Ureter (tissue), 1 donor: ENCODE results near the gene ZNF878. TPM values are rescaled to one million over a fixed set of nuclear protein-coding genes. Genes with fewer than 3 reads are reported as not detected.
"Not testable (repeated sequence)": the region's sequence is repeated elsewhere in the genome, so short reads cannot be mapped to it uniquely, and the experiment has no call there.

ENCODE experiments used
- DNase-seq: peaks from one replicate; pipeline ENCODE4 v3.0.0-alpha.2; 2020; ENCODE audit warnings: low spot score
- total RNA-seq: library from RNA; stranded (reverse); gene quantifications from one replicate; pipeline ENCODE4 v1.2.4, GENCODE V29; 2023
- donor health status: DM: yes; HTN: yes; CAD: no.

ZNF878 gene
- 1.1 TPM for total RNA-seq

- DNase-seq: peak; percentile 88
Measured at GRCh38 chr19:12052497-12053169, at the start of gene ZNF878. ZNF878 (minus strand) TSS chr19:12052961; CDS start chr19:12052801, 160 bp downstream.

- DNase-seq: no peak
Measured at GRCh38 chr19:12098040-12098439, 45.3 kb upstream of the ZNF878 start.

- no peak for DNase-seq
Measured at GRCh38 chr19:12095111-12095790, 42.5 kb upstream of the ZNF878 start.

- no peak for DNase-seq
Measured at GRCh38 chr19:12093777-12094176, 41.0 kb upstream of the ZNF878 start.

- DNase-seq: no peak
Measured at GRCh38 chr19:12092956-12093355, 40.2 kb upstream of the ZNF878 start.

- DNase-seq: peak; percentile 88
Measured at GRCh38 chr19:12092065-12092867, 39.5 kb upstream of the ZNF878 start.

- DNase-seq: peak; percentile 69
Measured at GRCh38 chr19:12090807-12091206, 38.0 kb upstream of the ZNF878 start.

- no peak for DNase-seq
Measured at GRCh38 chr19:12085074-12085818, 32.5 kb upstream of the ZNF878 start.

GRCh38 chr19:12083336-12083735, 30.6 kb upstream of the ZNF878 start:
- not testable (repeated sequence) for DNase-seq

GRCh38 chr19:12077375-12077774, 24.6 kb upstream of the ZNF878 start:
- no peak for DNase-seq

GRCh38 chr19:12076331-12076730, 23.6 kb upstream of the ZNF878 start:
- DNase-seq: not testable (repeated sequence)

- no peak for DNase-seq
Measured at GRCh38 chr19:12075538-12076139, 22.9 kb upstream of the ZNF878 start.

GRCh38 chr19:12064590-12065538, 12.1 kb upstream of the ZNF878 start, which contains the start of gene ZNF844:
ZNF844 (plus strand) TSS chr19:12064731; CDS start chr19:12064874, 143 bp downstream.
- DNase-seq: peak; percentile 98

- DNase-seq: no peak
Measured at GRCh38 chr19:12055784-12056183, 3.0 kb upstream of the ZNF878 start.

GRCh38 chr19:12052091-12052496, 667 bp downstream of the ZNF878 start:
- DNase-seq: no peak

- DNase-seq: no peak
Measured at GRCh38 chr19:12047868-12048267, 4.9 kb downstream of the ZNF878 start.

- DNase-seq: no peak
Measured at GRCh38 chr19:12043752-12044422, 8.9 kb downstream of the ZNF878 start.

GRCh38 chr19:12042893-12043292, 9.9 kb downstream of the ZNF878 start:
- DNase-seq: no peak
